Measurements from ENCODE around the gene HBA2. TPM values are rescaled to one million over a fixed set of nuclear protein-coding genes. Genes with fewer than 3 reads are reported as not detected.

The HBA2 gene
- total RNA-seq, 1 experiment from 2014 or later: not detected

- no peak overlapping the region for H3K4me3 Mint-ChIP-seq
- Histone ChIP-seq H3K27ac (ENCODE audit: insufficient read length, low read depth, low read length) (no peak overlapping the region), H3K4me1 (ENCODE audit: insufficient read depth, low read length) (no peaks in the 10 kb centered on the region), H3K4me2 (ENCODE audit: insufficient read depth, insufficient read length, low read length) (no peak overlapping the region), H2BK120ac (ENCODE audit: low read depth, low read length, poor library complexity, severe bottlenecking) (no peak overlapping the region), H3K23ac (ENCODE audit: insufficient read length, low read depth, low read length) (no peak overlapping the region), H2BK5ac (ENCODE audit: insufficient read length, low read length) (no peak overlapping the region), H3K18ac (ENCODE audit: insufficient read length, low read depth, low read length) (no peak overlapping the region), H2BK12ac (ENCODE audit: insufficient read length, low read depth, low read length) (no peak overlapping the region), H2AFZ (ENCODE audit: low read length) (no peak overlapping the region), H3K9ac (ENCODE audit: extremely low read depth, insufficient read length, low read length) (no peak overlapping the region), H4K20me1 (ENCODE audit: control insufficient read depth, insufficient read depth, insufficient read length) (no peaks in the 10 kb centered on the region), H4K5ac (ENCODE audit: insufficient read length, low read depth, low read length) (no peak overlapping the region), H3K4ac (ENCODE audit: low read depth, low read length) (no peak overlapping the region), H3K79me2 (ENCODE audit: insufficient read depth, low read length) (no peaks in the 10 kb centered on the region), H3K14ac (ENCODE audit: insufficient read depth, low read length) (no peak overlapping the region), H3K79me1 (ENCODE audit: insufficient read depth, low read depth, low read length, poor library complexity, severe bottlenecking) (no peaks in the 10 kb centered on the region), H3K27me3 (ENCODE audit: insufficient read depth, low read length) (no peaks in the 10 kb centered on the region; the same call in 1 of the 2 replicates), H3T11ph (ENCODE audit: low read length) (no peak overlapping the region), H4K91ac (ENCODE audit: insufficient read length, low read depth, low read length) (no peak overlapping the region), H4K8ac (replicated peaks; ENCODE audit: insufficient read length, low read depth, low read length) (no peak overlapping the region), H3K23me2 (ENCODE audit: insufficient read length, low read depth, low read length, poor library complexity, severe bottlenecking) (no peaks in the 10 kb centered on the region), H3K9me3 (ENCODE audit: control insufficient read depth, low read depth, low read length) (no peaks in the 10 kb centered on the region), H2AK5ac (ENCODE audit: insufficient read length, low read length) (no peak overlapping the region), H2BK15ac (ENCODE audit: low read depth, low read length) (no peak overlapping the region), H3K56ac (ENCODE audit: insufficient read length, low read depth, low read length) (no peak overlapping the region), H2BK20ac (ENCODE audit: low read depth, low read length, poor library complexity, severe bottlenecking) (no peak overlapping the region)
- DNase-seq: no peak
- no peaks in the 10 kb centered on the region for H3K9me3 Mint-ChIP-seq
- WGBS (ENCODE audit: extremely low coverage, insufficient read length, low lambda C conversion rate): no CpG with 5 or more reads among the region's 9 CpGs
- H3K4me1 Mint-ChIP-seq: no peaks in the 10 kb centered on the region
- TF ChIP-seq CTCF (conservative IDR thresholded peaks at IDR 0.05): no peak
- H3K27me3 Mint-ChIP-seq (ENCODE audit: low read depth): peaks cover 56% of the 10 kb centered on the region
- H3K36me3 Mint-ChIP-seq (ENCODE audit: insufficient read depth in 1 of 3, low read depth in 3 of 3): no peaks in the 10 kb centered on the region
- H3K27ac Mint-ChIP-seq: no peak overlapping the region
These were observed 23.5 kb upstream of the HBA2 start for GRCh38 chr16:149024-149660.
